GM12878 (cell line): ENCODE results near the gene LAMB1. TPM values are rescaled to one million over a fixed set of nuclear protein-coding genes. Genes with fewer than 3 reads are reported as not detected.

Source experiments
- ATAC-seq: fragments of 200-7000 bp; cut with Tn5 transposase; 3 replicates; pipeline ENCODE4 v1.9.1; 2020; ENCODE audit warnings: mild to moderate bottlenecking, moderate library complexity
- BruUV-seq: library from RNA; stranded (reverse); fragments of 400-500 nt; replicated peaks from 2 replicates; lab custom pipeline; 2021; lab: Mats Ljungman, UMichigan
- CTCF ChIA-PET: fragments of 300-600 bp; sonication (Branson Sonifier 250); formaldehyde crosslinking; extraction: SDS; loops from one replicate; lab custom pipeline; 2021; ENCODE audit warnings: inconsistent platforms; lab: Yijun Ruan, JAX
- POLR2A ChIA-PET: fragments of 350-600 bp; formaldehyde crosslinking; extraction: SDS; loops from one replicate; lab custom pipeline; 2021; ENCODE audit warnings: inconsistent platforms; lab: Charles Lee
- RAD21 ChIA-PET: fragments of 300-600 bp; sonication (Branson Sonifier 250); formaldehyde crosslinking; loops from one replicate; lab custom pipeline; 2023; ENCODE audit warnings: antibody characterized with exemption; ENCODE audit not compliant: unreplicated experiment; lab: Charles Lee
- SMC1A ChIA-PET: fragments of 300-600 bp; sonication (Branson Sonifier 250); formaldehyde crosslinking; loops from one replicate; lab custom pipeline; 2023; ENCODE audit not compliant: unreplicated experiment, uncharacterized antibody; lab: Charles Lee
- DNase-seq: peaks from one replicate; pipeline ENCODE4 v3.0.0-alpha.2; 2011; ENCODE audit warnings: low read depth, low spot score
- FAIRE-seq: peaks from 3 replicates; lab custom pipeline; 2011; peaks lifted over from hg19 to GRCh38; lab: Jason Lieb, UNC
- H2AFZ ChIP-seq: 2 replicates; pipeline ENCODE4 v1.6.0; 2011; ENCODE audit warnings: low read depth, low read length, control low read depth; ENCODE audit not compliant: control insufficient read depth
- H3K27ac ChIP-seq: 2 replicates; pipeline ENCODE4 v1.5.1; 2011; ENCODE audit warnings: control low read depth; ENCODE audit not compliant: control insufficient read depth, insufficient read depth
- H3K27me3 ChIP-seq, 2 experiments: replicated peaks in 1 of 2; 2 replicates each; pipeline versions ENCODE4 v1.6.0 to v1.6.1; 2011; ENCODE audit warnings: low read length in 1 of 2; ENCODE audit not compliant: control insufficient read depth in 2 of 2, insufficient read depth in 2 of 2
- H3K36me3 ChIP-seq, 2 experiments: 2 replicates each; pipeline ENCODE4 v1.5.1; 2011; ENCODE audit warnings: low read length in 1 of 2; ENCODE audit not compliant: control insufficient read depth in 2 of 2, insufficient read depth in 2 of 2
- H3K4me1 ChIP-seq: 2 replicates; pipeline ENCODE4 v1.6.1; 2011; ENCODE audit warnings: mild to moderate bottlenecking, low read length, moderate library complexity, mixed read lengths; ENCODE audit not compliant: control insufficient read depth, insufficient read depth
- H3K4me2 ChIP-seq: 2 replicates; pipeline ENCODE4 v1.6.0; 2011; ENCODE audit warnings: control low read depth; ENCODE audit not compliant: control insufficient read depth, insufficient read depth
- H3K4me3 ChIP-seq: fragments of 200-600 bp; sonication (generic); 2 replicates; pipeline ENCODE4 v1.5.1; 2016
- H3K79me2 ChIP-seq: 2 replicates; pipeline ENCODE4 v1.6.0; 2011; ENCODE audit warnings: low read length; ENCODE audit not compliant: control insufficient read depth, insufficient read depth
- H3K9ac ChIP-seq: 2 replicates; pipeline ENCODE4 v1.8.0; 2011; ENCODE audit warnings: low read length, control low read depth, mixed read lengths; ENCODE audit not compliant: control insufficient read depth, insufficient read depth
- H3K9me3 ChIP-seq: replicated peaks from 3 replicates; pipeline ENCODE4 v1.5.1; 2011; ENCODE audit warnings: mild to moderate bottlenecking, low read length; ENCODE audit not compliant: control insufficient read depth, insufficient read depth
- H4K20me1 ChIP-seq: 2 replicates; pipeline ENCODE4 v1.6.0; 2011; ENCODE audit not compliant: control insufficient read depth, insufficient read depth
- CBX3 ChIP-seq: fragments of 200-600 bp; sonication (generic); IDR thresholded peaks from 2 replicates; pipeline ENCODE4 v1.6.1; 2016; ENCODE audit warnings: low read depth, borderline replicate concordance
- CBX5 ChIP-seq: sonication (generic); IDR thresholded peaks from 2 replicates; pipeline ENCODE4 v1.6.1; 2016; ENCODE audit warnings: low read depth, moderate library complexity, mild to moderate bottlenecking, inconsistent platforms
- MYB ChIP-seq: fragments of 150-350 bp; IDR thresholded peaks from 2 replicates; pipeline ENCODE4 v1.6.1; 2014; ENCODE audit warnings: mild to moderate bottlenecking, low read depth, low read length, borderline replicate concordance
- RB1 ChIP-seq: fragments of 450-650 bp; formaldehyde crosslinking; IDR thresholded peaks from 2 replicates; pipeline ENCODE4 v1.6.1; 2017; ENCODE audit warnings: mild to moderate bottlenecking, borderline replicate concordance
- RBBP5 ChIP-seq: fragments of 200-600 bp; sonication (generic); conservative IDR thresholded peaks from 2 replicates; pipeline ENCODE4 v1.6.1; 2016
- ZZZ3 ChIP-seq: IDR thresholded peaks from 2 replicates; pipeline ENCODE4 v1.6.1; 2011; ENCODE audit warnings: low read depth; ENCODE audit not compliant: control insufficient read depth, insufficient read length
- WGBS: methylation state at CpG from one replicate; pipeline ENCODE4 v1.1.6; 2016; ENCODE audit warnings: low lambda C conversion rate; ENCODE audit not compliant: insufficient replicate concordance, insufficient coverage; ENCODE audit errors: missing lambda C conversion rate; 5-methylcytosine and 5-hydroxymethylcytosine counted together
- in situ Hi-C: fragments of 300-500 bp; cut with MboI; formaldehyde crosslinking; loops from 9 replicates; pipeline ENCODE4 v1.14.3; 2018; ENCODE audit warnings: mixed read lengths
- intact Hi-C: fragments of 100-400 bp; cut with micrococcal nuclease; formaldehyde crosslinking; loops from one replicate; pipeline ENCODE4 v1.14.2; 2022; ENCODE audit not compliant: unreplicated experiment
- polyA plus RNA-seq, 11 experiments: library from polyadenylated mRNA; depleted of rRNA in 4 of 11; unstranded in 6 of 11; stranded (reverse) in 5 of 11; fragments of >200 nt; fragmentation: Nextera tagmentation in 4 of 11; fragmentation: Illumina TruSeq in 1 of 11; extraction: Ambion mirVana in 4 of 11; extraction: Trizol in 1 of 11; gene quantifications; 1 replicate in 1 of 11; 2 replicates in 10 of 11; pipeline versions ENCODE4 v1.2.1 to v1.2.3, GENCODE V29; 2011 to 2016; ENCODE audit warnings: inconsistent platforms in 2 of 11, missing spikeins in 2 of 11, low read depth in 1 of 11
- total RNA-seq, 4 experiments: library from RNA; depleted of rRNA in 3 of 4; stranded (reverse); fragments of >200 nt in 3 of 4; fragmentation: Illumina TruSeq in 1 of 4; extraction: Trizol in 1 of 4; gene quantifications; 2 replicates each; pipeline versions ENCODE4 v1.2.1 to v1.2.3, GENCODE V29; 2013 to 2021
- TF ChIP-seq, protein P1 (sequence below): fragments of 450-650 bp; IDR thresholded peaks from 2 replicates; pipeline ENCODE4 v1.6.1; 2017; ENCODE audit warnings: antibody characterized with exemption, mild to moderate bottlenecking, moderate library complexity

LAMB1 gene
- total and polyA plus RNA-seq, 10 of the 15 experiments (the other 5 are each of a cell fraction or from before 2014, with no cell fraction given) = 0.05 to 2.2 (median 1.2) TPM; not detected in 4

GRCh38 chr7:107994421-107995030, 8.4 kb downstream of the LAMB1 start:
- SMC1A ChIA-PET = no interaction called here
- BruUV-seq = no TSS peak

More at GRCh38 chr7:107994421-107995030, 8.4 kb downstream of the LAMB1 start:
- ChIA-PET RAD21 (no interaction called here), CTCF (no interaction called here), POLR2A (no interaction called here)
- H3K27me3 ChIP-seq = peaks cover 0 to 3% of the 10 kb centered on the region in 2 experiments; a peak in 1 of 4 replicates
- ATAC-seq = no peak
- no peak for DNase-seq
- intact Hi-C loops = no loop called here
- H2AFZ ChIP-seq = no peak overlapping the region
- whole genome bisulfite sequencing = 23% methylated on average over 2 of the region's 2 CpGs
- H3K27ac ChIP-seq = no peak overlapping the region
- H3K4me2 ChIP-seq = no peak overlapping the region
- no peaks in the 10 kb centered on the region for H3K79me2 ChIP-seq
- no peak overlapping the region for H3K9ac ChIP-seq
- no peak overlapping the region for H3K4me3 ChIP-seq
- FAIRE-seq = no peak
- H3K9me3 ChIP-seq = no peaks in the 10 kb centered on the region
- in situ Hi-C loops = no loop called here
- no peaks in the 10 kb centered on the region for H3K4me1 ChIP-seq
- H4K20me1 ChIP-seq = no peaks in the 10 kb centered on the region
- H3K36me3 ChIP-seq = no peaks in the 10 kb centered on the region
- no peak for TF ChIP-seq RBBP5
- TF ChIP-seq ZZZ3 = no peak
- TF ChIP-seq, protein P1, sequence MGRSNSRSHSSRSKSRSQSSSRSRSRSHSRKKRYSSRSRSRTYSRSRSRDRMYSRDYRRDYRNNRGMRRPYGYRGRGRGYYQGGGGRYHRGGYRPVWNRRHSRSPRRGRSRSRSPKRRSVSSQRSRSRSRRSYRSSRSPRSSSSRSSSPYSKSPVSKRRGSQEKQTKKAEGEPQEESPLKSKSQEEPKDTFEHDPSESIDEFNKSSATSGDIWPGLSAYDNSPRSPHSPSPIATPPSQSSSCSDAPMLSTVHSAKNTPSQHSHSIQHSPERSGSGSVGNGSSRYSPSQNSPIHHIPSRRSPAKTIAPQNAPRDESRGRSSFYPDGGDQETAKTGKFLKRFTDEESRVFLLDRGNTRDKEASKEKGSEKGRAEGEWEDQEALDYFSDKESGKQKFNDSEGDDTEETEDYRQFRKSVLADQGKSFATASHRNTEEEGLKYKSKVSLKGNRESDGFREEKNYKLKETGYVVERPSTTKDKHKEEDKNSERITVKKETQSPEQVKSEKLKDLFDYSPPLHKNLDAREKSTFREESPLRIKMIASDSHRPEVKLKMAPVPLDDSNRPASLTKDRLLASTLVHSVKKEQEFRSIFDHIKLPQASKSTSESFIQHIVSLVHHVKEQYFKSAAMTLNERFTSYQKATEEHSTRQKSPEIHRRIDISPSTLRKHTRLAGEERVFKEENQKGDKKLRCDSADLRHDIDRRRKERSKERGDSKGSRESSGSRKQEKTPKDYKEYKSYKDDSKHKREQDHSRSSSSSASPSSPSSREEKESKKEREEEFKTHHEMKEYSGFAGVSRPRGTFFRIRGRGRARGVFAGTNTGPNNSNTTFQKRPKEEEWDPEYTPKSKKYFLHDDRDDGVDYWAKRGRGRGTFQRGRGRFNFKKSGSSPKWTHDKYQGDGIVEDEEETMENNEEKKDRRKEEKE = no peak
- TF ChIP-seq CBX5 = no peak
- no peak for TF ChIP-seq RB1
- TF ChIP-seq MYB = no peak
- no peak for TF ChIP-seq CBX3
